ENCODE results near the gene FANK1.

GRCh38 chr10:125997586-125997985, 101.2 kb downstream of the FANK1 start:
- TF ChIP-seq CTCF (IDR thresholded peaks at IDR 0.05) (no peak), POLR2A (IDR thresholded peaks at IDR 0.05) (no peak)
